ENCODE data around the gene CD22.

Gene CD22

GRCh38 chr19:35383536-35383935 is 54.5 kb downstream of the CD22 start:
- TF ChIP-seq EZH2phosphoT487 (IDR thresholded peaks at IDR 0.05; ENCODE audit: low read length) (no peak), EZH2 (optimal IDR thresholded peaks at IDR 0.05; ENCODE audit: low read depth, low read length) (no peak)
- TF ChIP-seq, protein P1, sequence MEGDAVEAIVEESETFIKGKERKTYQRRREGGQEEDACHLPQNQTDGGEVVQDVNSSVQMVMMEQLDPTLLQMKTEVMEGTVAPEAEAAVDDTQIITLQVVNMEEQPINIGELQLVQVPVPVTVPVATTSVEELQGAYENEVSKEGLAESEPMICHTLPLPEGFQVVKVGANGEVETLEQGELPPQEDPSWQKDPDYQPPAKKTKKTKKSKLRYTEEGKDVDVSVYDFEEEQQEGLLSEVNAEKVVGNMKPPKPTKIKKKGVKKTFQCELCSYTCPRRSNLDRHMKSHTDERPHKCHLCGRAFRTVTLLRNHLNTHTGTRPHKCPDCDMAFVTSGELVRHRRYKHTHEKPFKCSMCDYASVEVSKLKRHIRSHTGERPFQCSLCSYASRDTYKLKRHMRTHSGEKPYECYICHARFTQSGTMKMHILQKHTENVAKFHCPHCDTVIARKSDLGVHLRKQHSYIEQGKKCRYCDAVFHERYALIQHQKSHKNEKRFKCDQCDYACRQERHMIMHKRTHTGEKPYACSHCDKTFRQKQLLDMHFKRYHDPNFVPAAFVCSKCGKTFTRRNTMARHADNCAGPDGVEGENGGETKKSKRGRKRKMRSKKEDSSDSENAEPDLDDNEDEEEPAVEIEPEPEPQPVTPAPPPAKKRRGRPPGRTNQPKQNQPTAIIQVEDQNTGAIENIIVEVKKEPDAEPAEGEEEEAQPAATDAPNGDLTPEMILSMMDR (IDR thresholded peaks at IDR 0.05; ENCODE audit: low read length) = no peak
- no peak overlapping the region for H3K4me3 ChIP-seq (ENCODE audit: low read length)
- no peak overlapping the region for H2AFZ ChIP-seq (ENCODE audit: low read length)
- no peaks in the 10 kb centered on the region for H3K36me3 ChIP-seq (replicated peaks; ENCODE audit: insufficient read depth, low read length)
- H3K27ac ChIP-seq (ENCODE audit: low read length) = no peak overlapping the region
- no peaks in the 10 kb centered on the region for H3K79me2 ChIP-seq (ENCODE audit: low read length)
- H3K4me2 ChIP-seq (ENCODE audit: low read depth, low read length) = no peak overlapping the region
- no peaks in the 10 kb centered on the region for H3K9me2 ChIP-seq (replicated peaks; ENCODE audit: insufficient read depth, low read length)
- DNase-seq = no peak
- no peaks in the 10 kb centered on the region for H3K9me3 ChIP-seq (replicated peaks; ENCODE audit: insufficient read depth, low read length)
- H3K4me1 ChIP-seq (ENCODE audit: low read length) = no peaks in the 10 kb centered on the region
- H3K9ac ChIP-seq (ENCODE audit: low read length) = no peak overlapping the region
- H3F3A ChIP-seq (ENCODE audit: insufficient read depth, low read length) = no peaks in the 10 kb centered on the region
- H3K27me3 ChIP-seq (replicated peaks; ENCODE audit: insufficient read depth, low read length) = peaks cover 29% of the 10 kb centered on the region
- no peaks in the 10 kb centered on the region for H4K20me1 ChIP-seq (ENCODE audit: insufficient read depth, low read length)

- H3K9me3 ChIP-seq (replicated peaks; ENCODE audit: insufficient read depth, low read length) = no peaks in the 10 kb centered on the region
- no peak overlapping the region for H3K9ac ChIP-seq (ENCODE audit: low read length)
- no peaks in the 10 kb centered on the region for H3K9me2 ChIP-seq (replicated peaks; ENCODE audit: insufficient read depth, low read length)
- H4K20me1 ChIP-seq (ENCODE audit: insufficient read depth, low read length) = no peaks in the 10 kb centered on the region
- TF ChIP-seq, protein P1 (IDR thresholded peaks at IDR 0.05; ENCODE audit: low read length) = no peak
- TF ChIP-seq EZH2phosphoT487 (IDR thresholded peaks at IDR 0.05; ENCODE audit: low read length) (no peak), EZH2 (optimal IDR thresholded peaks at IDR 0.05; ENCODE audit: low read depth, low read length) (no peak)
- H3K27me3 ChIP-seq (replicated peaks; ENCODE audit: insufficient read depth, low read length) = peaks cover 24% of the 10 kb centered on the region; the same call in 1 of the 2 replicates
- no peak overlapping the region for H3K4me3 ChIP-seq (ENCODE audit: low read length)
- H3K4me1 ChIP-seq (ENCODE audit: low read length) = no peaks in the 10 kb centered on the region
- no peaks in the 10 kb centered on the region for H3K36me3 ChIP-seq (replicated peaks; ENCODE audit: insufficient read depth, low read length)
- DNase-seq = no peak
- no peak overlapping the region for H3K27ac ChIP-seq (ENCODE audit: low read length)
- H3K79me2 ChIP-seq (ENCODE audit: low read length) = no peaks in the 10 kb centered on the region
- H3F3A ChIP-seq (ENCODE audit: insufficient read depth, low read length) = no peaks in the 10 kb centered on the region; the same call in 1 of the 2 replicates
- H3K4me2 ChIP-seq (ENCODE audit: low read depth, low read length) = no peak overlapping the region
- no peak overlapping the region for H2AFZ ChIP-seq (ENCODE audit: low read length)
Observed at GRCh38 chr19:35388277-35389054, 59.5 kb downstream of the CD22 start.

DNA sequence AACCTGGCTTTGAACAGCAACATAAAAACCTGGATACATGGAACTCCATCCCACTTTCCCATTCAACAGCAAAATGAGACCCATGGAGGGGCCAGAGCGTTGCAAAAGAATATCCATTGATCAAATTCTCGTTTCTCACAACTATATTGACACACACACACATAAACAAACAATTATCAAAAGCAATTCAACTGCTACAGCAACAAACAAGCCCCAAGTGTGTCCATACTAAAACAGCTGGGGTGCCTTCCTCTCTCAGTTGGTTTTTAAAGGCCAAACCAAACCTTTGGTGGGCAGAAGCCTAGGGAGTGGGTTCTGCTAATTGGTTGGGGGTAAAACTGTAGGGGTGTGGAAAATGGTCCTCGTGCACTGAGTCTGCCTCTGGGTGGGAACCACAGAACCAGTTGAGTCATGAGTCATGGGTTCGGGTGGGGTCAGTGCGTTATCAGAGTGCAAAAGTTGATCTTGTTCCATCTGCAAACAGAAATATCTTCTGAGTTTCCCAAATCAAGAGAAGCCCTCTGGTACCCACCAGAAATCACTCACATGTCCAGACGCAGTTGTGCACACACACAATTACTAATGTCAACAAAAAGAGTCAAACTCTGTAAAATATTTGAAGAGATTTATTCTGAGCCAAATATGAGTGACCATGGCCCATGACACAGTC is 60.3 kb downstream of the CD22 start:
- H3F3A ChIP-seq (ENCODE audit: insufficient read depth, low read length) = no peaks in the 10 kb centered on the region; the same call in 1 of the 2 replicates
- H3K27ac ChIP-seq (ENCODE audit: low read length) = no peak overlapping the region
- no peaks in the 10 kb centered on the region for H3K79me2 ChIP-seq (ENCODE audit: low read length)
- no peaks in the 10 kb centered on the region for H3K9me2 ChIP-seq (replicated peaks; ENCODE audit: insufficient read depth, low read length)
- no peak for TF ChIP-seq EZH2 (optimal IDR thresholded peaks at IDR 0.05; ENCODE audit: low read depth, low read length)
- TF ChIP-seq EZH2phosphoT487 (IDR thresholded peaks at IDR 0.05; ENCODE audit: low read length) = no peak
- TF ChIP-seq, protein P1 (IDR thresholded peaks at IDR 0.05; ENCODE audit: low read length) = no peak
- no peak overlapping the region for H3K9ac ChIP-seq (ENCODE audit: low read length)
- H3K27me3 ChIP-seq (replicated peaks; ENCODE audit: insufficient read depth, low read length) = peaks cover 22% of the 10 kb centered on the region; the same call in 1 of the 2 replicates
- H3K4me2 ChIP-seq (ENCODE audit: low read depth, low read length) = no peak overlapping the region
- no peaks in the 10 kb centered on the region for H3K9me3 ChIP-seq (replicated peaks; ENCODE audit: insufficient read depth, low read length)
- no peaks in the 10 kb centered on the region for H3K36me3 ChIP-seq (replicated peaks; ENCODE audit: insufficient read depth, low read length)
- DNase-seq = no peak
- H3K4me1 ChIP-seq (ENCODE audit: low read length) = no peaks in the 10 kb centered on the region
- H2AFZ ChIP-seq (ENCODE audit: low read length) = no peak overlapping the region
- H4K20me1 ChIP-seq (ENCODE audit: insufficient read depth, low read length) = no peaks in the 10 kb centered on the region
- no peak overlapping the region for H3K4me3 ChIP-seq (ENCODE audit: low read length)
